Measurements from ENCODE around the gene TMCO1. TPM values are rescaled to one million over a fixed set of nuclear protein-coding genes. Genes with fewer than 3 reads are reported as not detected.
"Not testable (repeated sequence)": the region's sequence is repeated elsewhere in the genome, so short reads cannot be mapped to it uniquely, and the experiment has no call there.

Gene TMCO1
- total RNA-seq, 4 donors from 2014 or later: 50.8 to 62.5 (median 53.2) TPM

DNA sequence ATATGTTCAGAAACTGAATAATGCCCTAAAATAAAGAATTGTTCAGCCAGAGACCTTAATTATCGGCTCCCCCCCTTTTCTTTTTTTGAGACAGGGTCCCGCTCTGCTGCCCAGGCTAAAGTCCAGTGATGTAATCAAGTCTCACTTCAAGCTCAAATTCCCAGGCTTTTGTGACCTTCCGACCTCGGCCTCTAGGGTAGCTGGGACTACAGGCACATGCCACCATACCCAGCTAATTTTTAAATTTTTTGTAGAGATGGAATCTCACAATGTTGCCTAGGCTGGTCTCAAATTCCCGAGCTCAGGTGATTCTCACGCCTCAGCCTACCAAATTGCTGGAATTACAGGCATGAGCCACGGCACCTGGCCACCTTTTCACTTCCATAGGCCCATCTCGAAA is 26.5 kb downstream of the TMCO1 start:
- TF ChIP-seq, protein P1, sequence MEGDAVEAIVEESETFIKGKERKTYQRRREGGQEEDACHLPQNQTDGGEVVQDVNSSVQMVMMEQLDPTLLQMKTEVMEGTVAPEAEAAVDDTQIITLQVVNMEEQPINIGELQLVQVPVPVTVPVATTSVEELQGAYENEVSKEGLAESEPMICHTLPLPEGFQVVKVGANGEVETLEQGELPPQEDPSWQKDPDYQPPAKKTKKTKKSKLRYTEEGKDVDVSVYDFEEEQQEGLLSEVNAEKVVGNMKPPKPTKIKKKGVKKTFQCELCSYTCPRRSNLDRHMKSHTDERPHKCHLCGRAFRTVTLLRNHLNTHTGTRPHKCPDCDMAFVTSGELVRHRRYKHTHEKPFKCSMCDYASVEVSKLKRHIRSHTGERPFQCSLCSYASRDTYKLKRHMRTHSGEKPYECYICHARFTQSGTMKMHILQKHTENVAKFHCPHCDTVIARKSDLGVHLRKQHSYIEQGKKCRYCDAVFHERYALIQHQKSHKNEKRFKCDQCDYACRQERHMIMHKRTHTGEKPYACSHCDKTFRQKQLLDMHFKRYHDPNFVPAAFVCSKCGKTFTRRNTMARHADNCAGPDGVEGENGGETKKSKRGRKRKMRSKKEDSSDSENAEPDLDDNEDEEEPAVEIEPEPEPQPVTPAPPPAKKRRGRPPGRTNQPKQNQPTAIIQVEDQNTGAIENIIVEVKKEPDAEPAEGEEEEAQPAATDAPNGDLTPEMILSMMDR (IDR thresholded peaks at IDR 0.05): no peak
- ATAC-seq (ENCODE audit: low FRiP score) (no peak), DNase-seq (ENCODE audit: low spot score) (no peak)

GRCh38 chr1:165738794-165739193 is 29.9 kb downstream of the TMCO1 start:
- DNase-seq (ENCODE audit: low spot score) (no peak), ATAC-seq (ENCODE audit: low FRiP score) (no peak)
- TF ChIP-seq, protein P1 (IDR thresholded peaks at IDR 0.05): no peak

DNA sequence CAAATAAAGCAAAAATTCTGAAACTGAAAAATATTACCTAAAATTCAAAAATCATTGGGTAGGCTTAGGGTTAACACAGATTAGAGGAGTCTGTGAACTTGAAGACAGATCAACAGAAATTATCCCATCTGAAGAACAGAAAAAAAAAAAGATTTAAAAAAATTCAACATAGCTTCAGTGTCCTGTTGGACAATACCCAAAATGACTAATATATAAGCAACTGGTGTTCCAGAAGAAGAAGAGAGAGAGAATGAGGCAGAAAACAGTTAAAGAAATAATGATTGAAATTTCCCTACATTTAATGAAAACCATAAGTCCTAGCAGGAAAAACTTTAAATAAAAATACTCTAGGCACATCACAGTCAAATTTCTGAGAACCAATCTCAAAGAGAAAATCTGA is 31.5 kb downstream of the TMCO1 start:
- ATAC-seq (ENCODE audit: low FRiP score) (no peak), DNase-seq (ENCODE audit: low spot score) (no peak)
- TF ChIP-seq, protein P1 (IDR thresholded peaks at IDR 0.05): no peak

DNA sequence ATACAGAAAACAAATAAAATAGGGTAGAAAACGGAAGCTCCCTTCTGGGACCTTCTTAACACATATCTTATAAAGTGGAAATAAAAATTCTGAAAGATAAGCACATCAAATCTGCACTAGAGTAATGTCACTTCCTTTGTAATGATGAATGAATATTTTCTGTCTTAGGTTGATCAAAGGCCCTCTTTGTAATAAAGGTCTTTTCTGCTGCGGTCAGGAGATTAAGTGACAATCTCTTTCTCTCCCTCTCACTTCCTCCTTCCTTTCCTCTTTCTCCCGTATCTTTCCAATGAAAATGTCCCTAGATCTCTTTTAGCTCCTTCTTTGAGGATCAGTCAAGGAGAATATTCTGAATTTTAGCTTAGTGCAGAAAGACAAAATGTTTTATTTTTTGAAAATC is 33.8 kb downstream of the TMCO1 start:
- ATAC-seq (ENCODE audit: low FRiP score): no peak
- TF ChIP-seq, protein P1 (IDR thresholded peaks at IDR 0.05): no peak
- no peak for DNase-seq (ENCODE audit: low spot score)

- no peak for DNase-seq (ENCODE audit: low spot score)
- no peak for ATAC-seq (ENCODE audit: low FRiP score)
- TF ChIP-seq, protein P1 (IDR thresholded peaks at IDR 0.05): no peak
Observed at GRCh38 chr1:165726841-165727240, 41.8 kb downstream of the TMCO1 start.

- TF ChIP-seq, protein P1 (IDR thresholded peaks at IDR 0.05): no peak
- DNase-seq (ENCODE audit: low spot score) (no peak), ATAC-seq (ENCODE audit: low FRiP score) (no peak)
Observed at GRCh38 chr1:165726169-165726568, 42.5 kb downstream of the TMCO1 start.

GRCh38 chr1:165717918-165718515 is 50.7 kb downstream of the TMCO1 start:
- ATAC-seq (ENCODE audit: low FRiP score) (no peak), DNase-seq (ENCODE audit: low spot score) (no peak)
- TF ChIP-seq, protein P1 (IDR thresholded peaks at IDR 0.05): no peak

DNA sequence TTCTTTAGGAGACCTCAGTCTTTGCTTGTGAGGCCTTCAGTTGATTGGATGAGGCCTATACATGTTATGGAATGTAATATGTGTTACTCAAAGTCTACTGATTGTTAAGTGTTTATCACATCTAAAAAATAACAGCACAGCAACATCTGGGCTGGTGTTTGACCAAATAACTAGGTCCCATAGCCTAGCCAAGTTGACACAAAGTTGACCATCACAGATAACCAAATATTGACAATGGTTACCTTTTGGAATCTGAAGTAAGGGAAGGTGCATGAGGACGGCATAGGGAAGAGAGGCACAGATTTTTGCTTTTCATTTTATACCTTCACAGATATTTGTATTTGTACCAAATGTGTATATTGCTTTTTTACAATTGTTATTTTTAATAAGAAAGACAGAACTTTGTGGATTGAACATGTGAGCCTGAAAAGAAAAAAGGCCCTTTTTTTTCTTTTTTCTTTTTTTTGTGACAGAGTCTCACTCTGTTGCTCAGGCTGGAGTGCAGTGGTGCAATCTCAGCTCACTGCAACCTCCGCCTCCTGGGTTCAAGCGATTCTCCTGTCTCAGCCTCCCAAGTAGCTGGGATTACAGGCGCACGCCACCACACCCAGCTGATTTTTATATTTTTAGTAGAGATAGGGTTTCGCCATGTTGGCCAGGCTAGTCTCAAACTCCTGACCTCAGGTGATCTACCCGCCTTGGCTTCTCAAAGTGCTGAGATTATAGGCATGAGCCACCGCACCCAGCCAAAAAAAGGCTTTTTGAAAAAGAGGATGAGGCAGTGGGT is 52.2 kb downstream of the TMCO1 start:
- DNase-seq (ENCODE audit: low spot score); ATAC-seq (ENCODE audit: low FRiP score): not testable (repeated sequence)
